LNCaP clone FGC (cell line): ENCODE data around the gene HTR3D.
"Not testable (repeated sequence)": the region's sequence is repeated elsewhere in the genome, so short reads cannot be mapped to it uniquely, and the experiment has no call there.

ENCODE experiments used
- DNase-seq: peaks from one replicate; pipeline ENCODE4 v3.0.0-alpha.2; 2011; ENCODE audit warnings: low read depth
- H3K4me3 ChIP-seq: 2 replicates; pipeline ENCODE4 v1.5.1; 2011; ENCODE audit warnings: mild to moderate bottlenecking, low read depth, low read length, control low read depth
- TF ChIP-seq, protein P1 (sequence below): IDR thresholded peaks from 2 replicates; pipeline ENCODE4 v1.5.1; 2012; ENCODE audit warnings: mild to moderate bottlenecking; ENCODE audit not compliant: control insufficient read depth, insufficient read depth; ENCODE audit errors: extremely low read depth

Gene HTR3D

DNA sequence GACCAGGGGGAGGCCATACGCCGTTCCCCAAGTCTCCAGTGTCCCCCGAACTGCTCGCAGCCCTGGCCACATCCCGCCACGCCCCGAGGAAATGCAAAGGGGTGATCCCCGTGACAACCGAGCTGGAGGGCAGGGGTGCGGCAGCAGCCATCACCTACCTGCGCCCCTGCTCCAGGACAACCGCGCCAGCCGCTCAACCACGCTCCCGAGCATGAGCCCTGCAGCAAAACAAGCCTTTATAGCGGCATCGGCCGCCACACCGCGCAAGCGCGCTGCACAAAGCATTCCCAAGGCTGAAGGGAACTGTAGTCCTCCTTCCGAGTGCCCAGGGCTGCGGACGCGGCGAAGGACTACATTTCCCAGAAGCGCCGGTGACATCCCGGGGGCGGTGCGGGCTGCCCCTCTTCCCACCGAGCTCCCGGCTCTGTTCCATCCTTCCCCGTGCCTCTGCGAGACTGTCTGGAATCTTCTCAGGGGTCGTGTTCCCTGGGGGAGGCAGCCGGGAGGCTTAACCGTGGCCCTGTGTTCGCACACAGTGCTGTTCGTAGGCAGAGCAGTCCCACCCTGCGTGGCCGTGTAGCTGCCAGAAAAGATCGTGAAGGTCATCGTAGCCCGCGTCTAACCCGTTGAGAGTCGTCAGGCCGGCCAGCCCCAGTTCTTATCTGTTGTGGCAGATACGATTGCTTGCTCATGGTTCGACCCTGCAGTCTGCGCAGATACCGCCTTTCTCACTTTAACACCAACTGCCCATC is 13.7 kb upstream of the HTR3D start, which contains the start of gene ABCC5:
TSS of gene ABCC5 (minus strand) at position 213 of the 752 bp plus-strand sequence. CDS start 3,492 bp downstream, outside the sequence.
- H3K4me3 ChIP-seq = peak within 1 kb of the TSS; percentile 88
- DNase-seq = peak; percentile 69
- TF ChIP-seq, protein P1, sequence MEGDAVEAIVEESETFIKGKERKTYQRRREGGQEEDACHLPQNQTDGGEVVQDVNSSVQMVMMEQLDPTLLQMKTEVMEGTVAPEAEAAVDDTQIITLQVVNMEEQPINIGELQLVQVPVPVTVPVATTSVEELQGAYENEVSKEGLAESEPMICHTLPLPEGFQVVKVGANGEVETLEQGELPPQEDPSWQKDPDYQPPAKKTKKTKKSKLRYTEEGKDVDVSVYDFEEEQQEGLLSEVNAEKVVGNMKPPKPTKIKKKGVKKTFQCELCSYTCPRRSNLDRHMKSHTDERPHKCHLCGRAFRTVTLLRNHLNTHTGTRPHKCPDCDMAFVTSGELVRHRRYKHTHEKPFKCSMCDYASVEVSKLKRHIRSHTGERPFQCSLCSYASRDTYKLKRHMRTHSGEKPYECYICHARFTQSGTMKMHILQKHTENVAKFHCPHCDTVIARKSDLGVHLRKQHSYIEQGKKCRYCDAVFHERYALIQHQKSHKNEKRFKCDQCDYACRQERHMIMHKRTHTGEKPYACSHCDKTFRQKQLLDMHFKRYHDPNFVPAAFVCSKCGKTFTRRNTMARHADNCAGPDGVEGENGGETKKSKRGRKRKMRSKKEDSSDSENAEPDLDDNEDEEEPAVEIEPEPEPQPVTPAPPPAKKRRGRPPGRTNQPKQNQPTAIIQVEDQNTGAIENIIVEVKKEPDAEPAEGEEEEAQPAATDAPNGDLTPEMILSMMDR = no peak

DNA sequence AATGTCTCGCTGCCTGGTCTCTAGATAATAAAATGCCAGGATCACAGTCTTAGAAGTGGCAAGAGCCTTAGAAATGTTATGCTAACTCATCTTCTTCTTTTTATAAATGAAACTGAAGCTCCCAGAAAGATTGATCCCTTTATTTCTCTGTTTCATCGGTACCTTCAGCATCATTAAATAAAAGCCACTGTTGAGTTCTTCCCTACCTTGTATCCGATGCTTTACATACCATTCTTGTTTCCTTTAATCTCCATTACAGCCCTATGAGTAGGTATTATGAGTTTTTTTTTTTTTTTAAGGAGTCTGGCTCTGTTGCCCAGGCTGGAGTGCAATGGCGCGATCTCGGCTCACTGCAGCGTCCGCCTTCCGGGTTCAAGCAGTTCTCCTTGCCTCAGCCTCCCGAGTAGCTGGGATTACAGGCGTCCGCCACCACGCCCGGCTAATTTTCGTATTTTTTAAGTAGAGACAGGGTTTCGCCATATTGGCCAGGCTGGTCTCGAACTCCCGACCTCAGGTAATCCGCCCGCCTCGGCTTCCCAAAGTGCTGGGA is 13.0 kb upstream of the HTR3D start:
- TF ChIP-seq, protein P1 = no peak
- H3K4me3 ChIP-seq = peak overlapping the region; percentile 88
- no peak for DNase-seq

DNA sequence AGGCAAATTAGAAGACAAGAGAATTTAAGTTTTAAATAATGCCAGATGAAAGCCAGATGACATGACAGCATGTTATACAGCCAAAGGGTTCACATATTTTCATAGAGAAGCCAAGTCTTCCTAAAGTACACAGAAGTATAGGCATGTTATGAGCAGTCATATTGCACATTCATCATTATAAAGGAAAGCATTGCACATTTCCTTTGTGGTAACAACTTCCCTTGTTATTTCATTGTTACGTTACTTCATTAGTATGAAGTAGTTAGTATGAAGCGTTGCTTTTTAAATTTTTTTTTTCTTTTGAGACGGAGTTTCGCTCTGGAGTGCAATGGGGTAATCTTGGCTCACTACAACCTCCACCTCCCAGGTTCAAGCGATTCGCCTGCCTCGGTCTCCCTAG is 9.2 kb upstream of the HTR3D start:
- H3K4me3 ChIP-seq = no peak overlapping the region
- no peak for DNase-seq
- TF ChIP-seq, protein P1 = no peak

DNA sequence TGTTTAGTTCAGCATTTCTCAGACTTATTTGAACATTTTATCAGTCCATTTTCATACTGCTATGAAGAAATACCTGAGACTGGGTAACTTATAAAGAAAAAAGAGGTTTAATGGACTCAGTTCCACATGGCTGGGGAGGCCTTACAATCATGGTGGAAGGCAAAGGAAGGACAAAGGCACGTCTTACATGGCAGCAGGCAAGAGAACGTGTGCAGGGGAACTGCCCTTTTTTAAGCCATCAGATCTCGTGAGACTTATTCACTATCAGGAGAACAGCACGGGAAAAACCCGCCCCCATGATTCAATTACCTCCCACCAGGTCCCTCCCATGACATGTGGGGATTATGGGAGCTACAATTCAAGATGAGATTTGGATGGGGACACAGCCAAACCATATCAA is 6.3 kb upstream of the HTR3D start:
- not testable (repeated sequence) for DNase-seq, H3K4me3 ChIP-seq

DNA sequence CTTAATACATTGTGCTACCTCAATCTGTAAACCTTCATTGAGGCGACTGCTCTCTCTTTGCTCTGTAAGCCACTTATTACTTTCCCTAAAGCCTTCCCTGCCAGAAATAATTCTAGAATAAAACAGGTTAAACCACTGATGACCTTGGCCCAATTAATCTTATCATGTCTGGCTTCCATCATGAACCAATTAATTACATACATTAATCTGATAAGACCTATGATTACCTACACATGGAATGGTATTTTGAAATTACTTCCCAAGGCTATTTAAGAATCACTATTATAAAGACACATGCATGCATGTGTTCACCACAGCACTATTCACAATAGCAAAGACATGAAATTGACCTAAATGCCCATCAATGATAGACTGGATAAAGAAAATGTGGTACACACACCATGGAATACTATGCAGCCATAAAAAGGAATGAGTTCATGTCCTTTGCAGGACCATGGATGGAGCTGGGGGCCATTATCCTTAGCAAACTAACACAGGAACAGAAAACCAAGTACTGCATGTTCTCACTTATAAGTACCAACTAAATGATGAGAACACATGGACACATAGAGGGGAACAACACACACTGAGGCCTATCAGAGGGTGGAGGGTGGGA is 3.2 kb upstream of the HTR3D start:
- DNase-seq = not testable (repeated sequence)

DNA sequence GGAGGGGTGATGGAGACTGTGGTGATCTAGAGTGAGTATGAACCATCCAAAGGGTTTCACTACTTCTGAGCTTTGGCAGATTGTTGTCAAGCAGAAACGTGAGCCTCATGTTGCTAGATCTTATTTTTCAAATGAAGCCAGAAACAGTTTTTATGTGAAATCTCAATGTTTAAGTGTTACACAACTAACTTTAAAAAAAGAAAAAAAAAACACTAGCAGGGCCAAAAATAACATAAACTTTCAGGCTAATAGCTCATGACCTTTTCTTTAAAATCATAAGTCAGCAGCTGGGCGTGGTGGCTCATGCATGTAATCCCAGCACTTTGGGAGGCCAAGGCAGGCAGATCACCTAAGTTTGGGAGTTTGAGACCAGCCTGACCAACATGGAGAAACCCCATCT is 2.1 kb upstream of the HTR3D start:
- TF ChIP-seq, protein P1 = no peak
- DNase-seq = no peak
- H3K4me3 ChIP-seq = no peak overlapping the region

More for the DNA sequence above, 3.2 kb upstream of the HTR3D start:
- not testable (repeated sequence) for H3K4me3 ChIP-seq

DNA sequence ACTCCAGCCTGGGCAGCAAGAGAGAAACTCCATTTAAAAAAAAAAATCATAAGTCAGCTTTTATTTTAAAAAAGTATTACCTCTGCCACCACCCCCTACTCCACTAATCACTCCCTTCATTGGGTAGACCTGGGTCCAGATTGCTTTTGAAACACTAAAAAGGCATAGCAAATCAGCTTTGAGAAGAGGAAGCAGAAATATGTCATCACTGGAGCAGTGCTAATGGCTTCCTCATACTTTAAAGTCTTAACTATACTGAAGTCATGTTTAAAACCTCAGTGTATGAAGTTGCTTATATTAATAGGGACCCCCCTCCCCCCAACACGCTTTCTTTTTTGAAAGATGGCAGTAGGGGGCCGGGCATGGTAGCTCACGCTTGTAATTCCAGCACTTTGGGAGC is 1.0 kb upstream of the HTR3D start:
- TF ChIP-seq, protein P1 = no peak
- no peak for DNase-seq
- H3K4me3 ChIP-seq = no peak overlapping the region

DNA sequence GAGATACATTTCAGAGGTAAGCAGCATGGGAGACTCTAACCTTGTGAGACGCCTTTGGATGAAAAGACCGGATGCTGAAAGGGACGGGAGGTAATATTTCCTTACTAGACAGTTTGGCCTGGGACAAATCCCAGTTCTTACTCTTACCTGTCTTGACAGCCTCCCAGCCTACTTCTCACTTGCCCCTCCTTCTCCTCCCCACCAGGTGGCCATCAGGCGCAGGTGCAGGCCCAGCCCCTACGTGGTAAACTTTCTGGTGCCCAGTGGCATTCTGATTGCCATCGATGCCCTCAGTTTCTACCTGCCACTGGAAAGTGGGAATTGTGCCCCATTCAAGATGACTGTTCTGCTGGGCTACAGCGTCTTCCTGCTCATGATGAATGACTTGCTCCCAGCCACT is 6.3 kb downstream of the HTR3D start:
- no peak overlapping the region for H3K4me3 ChIP-seq
- no peak for DNase-seq
- TF ChIP-seq, protein P1 = no peak; the same call in 1 of the 2 replicates

DNA sequence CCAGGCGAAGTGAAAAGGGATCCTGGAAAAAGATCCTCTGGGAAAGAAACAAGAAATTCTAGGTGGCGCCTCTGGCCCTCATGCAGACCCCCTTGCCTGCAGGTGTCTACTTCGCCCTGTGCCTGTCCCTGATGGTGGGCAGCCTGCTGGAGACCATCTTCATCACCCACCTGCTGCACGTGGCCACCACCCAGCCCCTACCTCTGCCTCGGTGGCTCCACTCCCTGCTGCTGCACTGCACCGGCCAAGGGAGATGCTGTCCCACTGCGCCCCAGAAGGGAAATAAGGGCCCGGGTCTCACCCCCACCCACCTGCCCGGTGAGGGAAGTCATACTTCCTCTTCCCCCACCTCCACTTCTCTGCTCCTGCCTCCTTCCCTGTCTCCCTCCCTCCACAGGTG is 6.8 kb downstream of the HTR3D start:
- not testable (repeated sequence) for DNase-seq, H3K4me3 ChIP-seq
